Measurements from ENCODE around the gene JMJD1C. TPM values are rescaled to one million over a fixed set of nuclear protein-coding genes. Genes with fewer than 3 reads are reported as not detected.
A peak's percentile ranks its signal among the peaks of the same experiment; 100 is the strongest.
"Not testable (repeated sequence)": the region's sequence is repeated elsewhere in the genome, so short reads cannot be mapped to it uniquely, and the experiment has no call there.

The JMJD1C gene, protein sequence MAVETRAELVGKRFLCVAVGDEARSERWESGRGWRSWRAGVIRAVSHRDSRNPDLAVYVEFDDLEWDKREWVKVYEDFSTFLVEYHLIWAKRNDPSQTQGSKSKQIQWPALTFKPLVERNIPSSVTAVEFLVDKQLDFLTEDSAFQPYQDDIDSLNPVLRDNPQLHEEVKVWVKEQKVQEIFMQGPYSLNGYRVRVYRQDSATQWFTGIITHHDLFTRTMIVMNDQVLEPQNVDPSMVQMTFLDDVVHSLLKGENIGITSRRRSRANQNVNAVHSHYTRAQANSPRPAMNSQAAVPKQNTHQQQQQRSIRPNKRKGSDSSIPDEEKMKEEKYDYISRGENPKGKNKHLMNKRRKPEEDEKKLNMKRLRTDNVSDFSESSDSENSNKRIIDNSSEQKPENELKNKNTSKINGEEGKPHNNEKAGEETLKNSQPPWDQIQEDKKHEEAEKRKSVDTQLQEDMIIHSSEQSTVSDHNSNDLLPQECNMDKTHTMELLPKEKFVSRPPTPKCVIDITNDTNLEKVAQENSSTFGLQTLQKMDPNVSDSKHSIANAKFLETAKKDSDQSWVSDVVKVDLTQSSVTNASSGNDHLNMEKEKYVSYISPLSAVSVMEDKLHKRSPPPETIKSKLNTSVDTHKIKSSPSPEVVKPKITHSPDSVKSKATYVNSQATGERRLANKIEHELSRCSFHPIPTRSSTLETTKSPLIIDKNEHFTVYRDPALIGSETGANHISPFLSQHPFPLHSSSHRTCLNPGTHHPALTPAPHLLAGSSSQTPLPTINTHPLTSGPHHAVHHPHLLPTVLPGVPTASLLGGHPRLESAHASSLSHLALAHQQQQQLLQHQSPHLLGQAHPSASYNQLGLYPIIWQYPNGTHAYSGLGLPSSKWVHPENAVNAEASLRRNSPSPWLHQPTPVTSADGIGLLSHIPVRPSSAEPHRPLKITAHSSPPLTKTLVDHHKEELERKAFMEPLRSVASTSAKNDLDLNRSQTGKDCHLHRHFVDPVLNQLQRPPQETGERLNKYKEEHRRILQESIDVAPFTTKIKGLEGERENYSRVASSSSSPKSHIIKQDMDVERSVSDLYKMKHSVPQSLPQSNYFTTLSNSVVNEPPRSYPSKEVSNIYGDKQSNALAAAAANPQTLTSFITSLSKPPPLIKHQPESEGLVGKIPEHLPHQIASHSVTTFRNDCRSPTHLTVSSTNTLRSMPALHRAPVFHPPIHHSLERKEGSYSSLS (N-terminal part only)
- 89.2 TPM for total RNA-seq
- long read RNA-seq, partial matches to known transcripts, result 25 of 84 reads
- long read RNA-seq, other reads (novel, unspliced or antisense), result 57 of 84 reads

DNA sequence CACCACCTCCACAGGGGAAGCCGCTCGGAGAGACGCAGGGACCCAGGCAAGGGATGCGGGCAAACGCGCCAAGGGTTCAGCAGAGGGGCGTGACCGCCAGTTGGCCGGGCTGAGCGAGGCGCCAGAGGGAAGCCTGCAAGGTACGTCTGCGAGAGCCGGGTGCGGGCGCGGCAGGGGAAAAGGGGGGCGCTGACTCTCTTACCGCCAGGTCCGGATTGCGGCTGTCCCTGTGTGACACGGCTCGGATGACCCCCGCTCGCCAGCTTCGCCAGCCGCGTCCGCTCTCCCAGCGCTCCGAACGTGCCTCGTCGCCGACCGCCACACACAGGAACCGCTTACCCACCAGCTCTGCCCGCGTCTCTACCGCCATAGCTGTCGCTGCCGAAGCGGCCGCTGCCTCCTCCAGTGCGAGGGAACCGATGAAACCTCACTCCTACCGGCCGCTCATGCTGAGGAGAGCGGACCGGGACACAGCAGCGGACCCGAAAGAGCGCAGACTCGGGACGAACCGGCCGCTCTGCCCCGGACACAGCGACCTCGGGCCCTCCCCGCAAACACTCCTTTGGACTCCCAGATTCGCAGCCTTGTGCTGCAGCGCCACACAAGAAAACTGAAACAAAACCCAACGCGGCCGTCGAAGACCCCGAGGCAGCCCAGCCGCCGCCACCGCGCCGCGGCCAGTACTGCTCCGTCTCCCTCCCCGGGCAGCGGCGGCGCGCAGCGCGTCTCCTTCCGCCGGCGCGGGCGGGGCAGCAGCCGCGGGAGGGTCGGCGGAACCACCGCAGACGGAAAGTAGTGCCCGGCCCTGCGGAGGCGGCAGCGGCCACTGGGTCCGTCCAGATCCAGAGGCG, at the start of gene JMJD1C:
Gene JMJD1C (minus strand): TSS at position 685 of the 851 bp plus-strand sequence. CDS start 315 bp downstream, at position 370.
- peak; percentile 93 for DNase-seq (ENCODE audit: low spot score)

DNA sequence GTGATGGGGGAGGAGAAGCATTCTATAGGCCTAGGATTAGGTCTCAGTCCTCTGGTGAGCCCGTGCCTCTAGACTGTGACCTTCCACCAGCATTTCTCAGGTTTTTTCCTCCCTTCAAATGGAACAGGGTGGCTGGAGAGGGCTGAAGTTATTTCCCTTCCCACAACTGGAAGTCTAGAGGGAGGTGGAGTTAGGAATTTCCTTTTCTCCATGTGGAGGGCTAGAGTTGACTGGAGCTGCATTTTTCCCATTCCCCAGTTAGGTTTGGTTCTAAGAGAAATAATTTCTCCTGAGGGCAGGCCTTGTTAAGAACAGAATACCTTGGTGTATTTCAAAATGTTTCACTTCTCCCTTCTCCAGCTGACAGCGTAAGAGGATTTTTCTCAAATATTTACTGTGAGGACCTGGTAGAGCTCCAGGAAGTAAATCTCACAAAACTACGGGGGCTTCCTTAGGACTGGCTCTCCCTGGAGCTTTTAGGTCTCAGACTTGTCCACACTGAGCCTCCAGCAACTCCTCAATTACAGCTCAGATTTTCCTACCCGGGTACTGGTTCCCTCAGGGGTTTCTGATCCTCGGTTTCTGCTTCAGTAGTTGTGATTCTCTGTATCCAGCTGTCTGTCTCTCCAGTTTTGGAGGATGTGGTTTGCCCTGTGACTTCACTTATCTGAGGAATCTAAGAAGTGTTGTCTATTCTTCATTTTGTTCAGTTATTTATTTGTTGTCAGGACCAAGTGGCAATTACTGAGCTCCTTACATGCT, 49.4 kb upstream of the JMJD1C start:
- no peak for DNase-seq (ENCODE audit: low spot score)

DNA sequence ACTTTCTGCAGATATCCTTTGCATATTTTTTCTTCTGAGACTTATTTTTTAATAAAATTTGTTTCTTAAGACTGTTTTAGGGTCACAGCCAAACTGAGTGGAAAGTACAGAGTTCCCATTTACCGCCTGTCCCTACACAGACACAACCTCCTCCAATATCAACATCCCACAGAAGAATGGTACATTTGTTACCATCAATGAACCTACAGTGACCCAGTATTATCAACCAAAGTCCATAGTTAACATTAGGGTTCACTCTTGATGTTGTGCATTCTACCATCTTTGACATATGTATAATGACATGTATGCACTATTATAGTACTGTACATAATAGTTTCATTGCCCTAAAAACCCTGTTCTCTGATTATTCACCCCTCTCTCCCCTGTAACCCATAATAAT, 40.8 kb upstream of the JMJD1C start:
- DNase-seq (ENCODE audit: low spot score), result no peak

DNA sequence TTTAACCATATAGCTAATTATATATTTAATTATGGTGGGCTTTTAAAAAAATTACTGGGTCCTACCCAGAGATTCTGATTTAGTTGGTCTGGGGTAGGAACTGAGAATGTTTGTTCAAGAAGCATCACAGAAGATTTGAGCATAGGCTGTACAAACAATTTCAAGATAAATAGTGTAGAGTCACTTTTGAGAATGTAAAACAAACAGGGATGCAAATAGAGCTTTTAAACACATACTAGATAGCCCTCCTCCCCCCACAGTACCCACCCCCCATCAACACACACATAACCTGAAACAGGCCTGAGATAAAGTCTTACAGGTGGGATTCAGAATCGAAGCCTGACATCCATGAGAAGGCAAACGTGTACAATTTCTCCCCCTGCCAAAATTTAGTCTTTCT, 39.8 kb upstream of the JMJD1C start:
- no peak for DNase-seq (ENCODE audit: low spot score)

DNA sequence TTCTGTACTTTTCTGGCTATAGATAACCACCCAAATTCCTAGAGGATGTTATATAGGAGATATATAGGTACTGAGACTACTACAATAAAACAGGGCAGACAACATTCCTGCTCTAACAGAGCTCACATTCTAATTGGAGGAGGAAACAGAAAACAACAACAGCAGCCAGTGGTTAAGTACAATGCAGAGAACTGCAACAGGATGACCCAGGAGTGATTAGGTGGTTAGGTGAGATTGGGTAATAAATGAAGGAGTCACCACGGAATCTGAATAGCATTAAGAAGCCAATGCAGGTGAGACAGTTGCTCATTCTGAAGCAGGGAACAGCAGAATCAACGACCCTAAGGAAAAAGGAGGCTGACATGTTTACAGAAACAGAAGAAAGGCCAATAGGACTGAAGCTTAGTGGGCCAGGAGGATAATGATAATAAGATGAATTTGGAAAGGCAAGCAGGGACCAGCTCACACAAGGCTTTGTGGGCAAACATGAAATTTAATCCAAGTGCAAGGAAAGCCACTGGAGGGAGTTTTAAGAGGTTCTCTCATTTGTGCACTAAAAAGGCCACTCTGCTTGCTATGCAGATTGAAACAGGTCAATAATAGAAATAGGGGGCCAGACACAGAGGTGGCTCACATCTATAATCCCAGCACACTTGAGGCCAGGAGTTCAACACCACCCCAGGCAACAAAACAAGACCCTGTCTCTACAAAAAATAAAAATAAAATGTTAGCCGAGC, 38.5 kb upstream of the JMJD1C start:
- no peak for DNase-seq (ENCODE audit: low spot score)

DNA sequence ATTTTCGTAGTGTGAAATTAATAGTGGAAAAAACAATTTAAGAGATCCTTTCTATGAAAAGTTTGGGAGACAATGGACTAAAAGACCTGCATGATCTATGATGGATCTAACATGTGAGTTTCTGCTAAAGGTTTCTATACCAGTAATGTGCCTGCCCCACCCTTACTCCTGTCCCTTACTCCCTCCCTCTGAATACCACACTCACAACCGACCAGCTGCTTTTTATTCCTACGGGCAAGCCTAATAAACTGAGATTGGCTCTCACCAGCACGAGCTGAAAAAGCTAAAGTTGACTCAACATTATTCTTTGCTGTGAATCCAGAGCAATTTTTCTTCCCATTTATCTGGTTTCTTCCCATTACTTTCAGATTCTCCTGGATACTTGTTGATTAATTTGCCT, 37.6 kb upstream of the JMJD1C start:
- DNase-seq (ENCODE audit: low spot score), result no peak

DNA sequence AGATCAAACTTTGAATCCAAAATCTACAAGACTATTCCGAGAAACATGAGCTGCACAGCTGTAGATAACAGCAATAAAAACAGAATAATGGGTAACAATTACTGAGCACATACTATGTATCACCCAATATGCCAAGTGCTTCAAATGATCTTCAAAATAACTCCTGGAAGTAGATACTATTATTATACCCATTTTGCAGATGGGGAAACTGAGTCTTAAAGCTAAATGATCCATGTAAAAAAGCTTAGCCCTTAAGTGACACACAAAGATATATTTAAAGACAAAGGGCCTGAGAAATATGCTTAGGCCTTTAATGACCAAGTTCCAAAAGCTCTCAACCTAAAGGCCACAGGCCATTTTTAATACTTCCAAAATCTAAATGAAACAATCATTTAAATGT, 37.1 kb upstream of the JMJD1C start:
- no peak for DNase-seq (ENCODE audit: low spot score)

DNA sequence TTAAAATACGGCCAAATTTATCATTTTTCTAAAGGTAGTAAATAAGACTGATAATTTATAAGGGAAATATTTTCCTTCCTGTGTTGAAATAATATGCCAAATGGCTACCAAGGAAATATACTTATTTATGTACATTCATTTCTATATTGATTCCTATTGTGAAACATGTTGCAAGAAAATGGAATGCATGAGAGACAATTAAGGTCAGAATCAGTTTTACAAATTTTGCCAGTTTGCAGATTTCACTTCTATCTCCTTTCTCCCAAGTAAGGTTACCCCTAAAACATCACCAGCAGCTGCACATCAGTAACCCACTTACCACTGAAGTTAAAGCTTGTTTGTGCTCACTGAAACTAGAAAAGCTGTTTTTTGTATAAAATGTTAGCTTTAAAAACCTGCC, 36.2 kb upstream of the JMJD1C start:
- no peak for DNase-seq (ENCODE audit: low spot score)

DNA sequence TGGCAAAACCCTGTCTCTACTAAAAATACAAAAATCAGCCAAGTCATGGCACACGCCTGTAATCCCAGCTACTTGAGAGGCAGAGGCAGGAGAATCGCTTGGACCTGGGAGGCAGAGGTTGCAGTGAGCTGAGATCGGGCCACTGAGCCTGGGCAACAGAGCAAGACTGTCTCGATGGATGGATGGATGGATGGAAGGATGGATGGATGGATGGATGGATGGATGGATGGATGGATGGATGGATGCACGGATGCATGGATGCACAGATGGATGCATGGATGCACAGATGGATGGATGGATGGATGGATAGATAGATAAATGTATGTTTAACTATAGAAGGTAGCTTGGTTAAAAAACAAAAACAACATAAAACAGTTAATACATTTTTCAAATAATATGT, 34.8 kb upstream of the JMJD1C start:
- not testable (repeated sequence) for DNase-seq (ENCODE audit: low spot score)

DNA sequence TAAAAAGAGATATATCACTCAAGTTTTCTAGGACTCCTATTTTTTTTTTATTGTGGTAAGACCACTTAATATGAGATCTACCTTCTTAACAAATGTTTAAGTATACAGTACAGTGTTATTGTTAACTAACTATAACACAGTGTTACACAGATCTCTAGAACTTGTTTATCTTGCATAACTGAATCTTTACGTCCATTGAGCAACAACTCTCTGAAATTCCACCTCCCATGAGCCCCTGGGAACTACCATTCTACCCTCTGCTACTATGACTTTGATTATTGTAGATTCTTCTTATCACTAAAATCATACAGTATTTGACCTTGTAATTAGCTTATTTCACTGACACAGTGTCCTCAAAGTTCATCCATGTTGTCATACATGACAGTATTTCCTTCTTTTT, 32.9 kb upstream of the JMJD1C start:
- no peak for DNase-seq (ENCODE audit: low spot score)

DNA sequence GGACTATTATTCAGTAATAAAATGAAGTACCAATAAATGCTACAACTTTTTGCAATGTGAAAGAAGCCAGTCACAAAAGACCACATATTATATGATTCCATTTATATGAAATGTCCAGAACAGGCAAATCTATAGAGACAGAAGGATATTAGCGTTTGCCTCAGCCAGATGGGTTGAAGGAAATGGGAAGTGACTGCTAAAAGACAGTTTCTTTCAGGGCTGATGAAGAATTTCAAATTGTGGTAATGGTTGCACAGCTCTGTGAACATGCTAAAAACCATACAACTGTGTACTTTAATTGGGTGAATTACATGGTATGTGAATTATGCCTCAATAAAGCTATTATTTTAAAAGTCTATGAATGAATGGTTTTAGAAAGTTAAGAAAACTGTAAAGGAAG, 31.5 kb upstream of the JMJD1C start:
- DNase-seq (ENCODE audit: low spot score), result no peak

DNA sequence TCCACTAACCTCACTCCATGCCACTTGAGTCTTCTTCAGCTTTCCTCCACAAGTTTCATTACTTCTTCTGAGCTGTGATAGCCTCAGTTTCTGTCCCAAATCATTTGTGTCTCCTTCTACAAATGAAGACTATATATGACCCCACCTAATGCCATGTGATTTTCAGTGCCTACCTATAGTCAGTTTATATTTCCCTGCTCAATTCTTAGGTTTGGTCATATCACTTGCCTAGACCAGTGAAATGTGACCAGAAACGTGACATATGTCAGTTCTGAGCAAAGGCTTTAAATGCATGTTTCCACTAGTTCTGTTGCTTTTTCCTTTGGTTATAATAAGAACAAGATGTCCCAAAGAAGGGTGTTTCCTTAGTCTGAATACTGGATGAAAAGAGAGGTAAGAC, 30.8 kb upstream of the JMJD1C start:
- no peak for DNase-seq (ENCODE audit: low spot score)

DNA sequence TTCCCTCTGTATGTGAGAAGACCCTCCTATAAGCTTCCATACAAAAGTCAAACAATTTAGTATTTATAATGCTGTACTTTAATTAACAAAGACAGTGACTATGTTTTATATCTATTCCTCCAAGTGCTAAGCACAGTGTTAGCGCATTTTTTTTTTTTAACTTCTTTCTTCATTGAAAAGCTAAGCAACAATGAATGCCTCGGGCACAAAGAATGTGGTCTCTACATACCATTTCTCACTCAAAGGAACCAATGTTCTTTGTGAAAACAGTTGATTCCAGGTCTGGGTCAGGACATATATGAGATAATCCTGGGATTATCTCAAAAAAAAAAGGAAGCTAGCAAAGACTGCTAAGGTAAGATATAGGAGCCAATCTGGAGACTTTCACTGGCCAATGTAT, 29.2 kb upstream of the JMJD1C start:
- no peak for DNase-seq (ENCODE audit: low spot score)

DNA sequence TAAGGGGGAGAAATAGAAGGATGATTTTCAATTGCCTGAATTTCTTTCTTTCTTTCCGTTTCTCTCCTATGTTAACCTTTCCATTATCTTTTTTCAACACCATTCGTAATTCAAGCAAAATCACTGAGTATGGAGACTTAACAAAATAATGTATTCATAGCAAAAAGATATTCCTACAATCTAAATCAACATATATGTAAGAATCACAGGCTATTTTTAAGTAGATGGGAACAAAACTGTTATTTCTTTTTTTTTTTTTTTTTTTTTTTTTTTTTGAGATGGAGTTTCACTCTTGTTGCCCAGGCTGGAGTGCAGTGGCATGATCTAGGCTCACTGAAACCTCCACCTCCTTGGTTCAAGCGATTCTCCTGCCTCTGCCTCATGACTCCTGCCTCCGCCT, 27.2 kb upstream of the JMJD1C start:
- no peak for DNase-seq (ENCODE audit: low spot score)

DNA sequence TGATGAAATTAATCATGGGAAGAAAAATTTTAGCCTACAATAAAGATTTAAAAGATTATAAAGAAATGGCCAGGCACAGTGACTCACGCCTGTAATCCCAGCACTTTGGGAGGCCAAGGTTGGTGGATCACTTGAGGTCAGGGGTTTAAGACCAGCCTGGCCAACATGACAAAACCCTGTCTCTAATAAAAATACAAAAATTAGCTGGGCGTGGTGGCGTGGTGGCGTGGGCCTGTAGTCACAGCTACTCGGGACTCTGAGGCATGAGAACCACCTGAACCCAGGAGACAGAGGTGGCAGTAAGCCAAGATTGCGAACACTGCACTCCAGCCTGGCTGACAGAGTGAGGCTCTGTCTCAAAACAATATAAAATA, 26.5 kb upstream of the JMJD1C start:
- not testable (repeated sequence) for DNase-seq (ENCODE audit: low spot score)

DNA sequence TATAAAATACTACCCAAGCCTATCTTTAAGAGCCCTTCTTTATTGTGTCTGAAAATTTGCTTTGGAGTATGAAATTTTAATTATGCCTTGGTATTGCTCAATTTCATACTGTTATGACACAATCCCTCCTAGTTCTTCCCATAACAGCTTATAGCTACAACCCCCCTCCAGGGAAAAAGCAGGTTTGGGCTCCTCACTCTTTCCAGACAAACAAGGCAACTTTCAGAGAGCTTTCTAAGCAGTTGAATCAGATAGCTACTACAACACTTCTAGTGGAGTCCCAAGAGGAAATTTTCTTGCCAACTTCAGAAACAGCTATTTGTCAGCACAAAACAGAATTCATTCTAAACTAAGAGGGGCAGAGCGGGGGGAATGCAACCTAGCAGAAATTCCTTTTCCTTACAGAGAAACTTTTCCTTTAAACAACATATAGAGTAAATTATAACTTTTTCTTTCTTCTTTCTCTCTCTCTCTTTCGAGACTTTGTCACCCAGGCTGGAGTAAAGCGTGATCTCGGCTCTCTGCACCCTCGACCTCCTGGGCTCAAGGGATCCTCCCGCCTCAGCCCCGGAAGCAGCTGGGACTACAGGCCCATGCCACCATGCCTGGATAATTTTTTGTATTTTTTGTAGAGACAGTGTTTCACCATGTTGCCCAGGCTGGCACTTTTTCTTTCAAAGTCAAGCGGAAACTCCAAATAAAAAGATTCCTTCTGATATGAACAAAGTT, 26.0 kb upstream of the JMJD1C start:
- no peak for DNase-seq (ENCODE audit: low spot score)

DNA sequence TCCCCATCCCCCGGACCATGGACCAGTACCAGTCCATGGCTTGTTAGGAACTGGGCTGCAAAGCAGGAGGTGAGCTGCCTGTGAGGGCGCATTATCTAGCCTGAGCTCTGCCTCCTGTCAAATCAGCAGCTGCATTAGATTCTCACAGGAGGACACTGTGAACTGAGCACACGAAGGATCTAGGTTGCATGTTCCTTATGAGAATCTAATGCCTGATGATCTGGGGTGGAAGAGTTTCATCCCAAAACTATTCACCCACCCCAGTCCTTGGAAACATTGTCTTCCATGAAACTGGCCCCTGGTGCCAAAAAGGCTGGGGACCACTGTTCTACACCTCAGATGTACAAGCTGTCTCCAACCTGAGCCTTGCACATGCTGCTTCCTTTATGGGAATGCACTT, 24.1 kb upstream of the JMJD1C start:
- DNase-seq (ENCODE audit: low spot score), result no peak

DNA sequence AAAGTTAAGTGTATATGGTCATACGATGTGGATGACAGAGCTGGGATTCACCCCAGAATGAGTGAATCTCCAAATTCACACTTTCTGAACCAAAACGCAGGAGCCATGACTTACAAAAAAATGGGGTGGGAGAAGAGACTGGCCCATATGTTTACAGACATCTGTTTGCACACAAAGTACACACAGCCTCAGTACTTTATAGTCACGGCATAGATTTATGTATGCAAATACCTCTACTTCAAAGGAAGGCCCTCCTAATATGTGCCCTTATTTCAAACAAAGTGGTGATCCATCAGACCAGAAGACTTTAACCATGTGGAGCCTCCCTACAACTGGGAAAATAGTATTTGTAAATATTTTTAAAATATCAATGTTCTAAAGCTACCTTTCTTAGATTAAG, 22.2 kb upstream of the JMJD1C start:
- DNase-seq (ENCODE audit: low spot score), result no peak

Data from mesenteric fat pad (tissue), 1 donor.